ENCODE results near the gene AMY2B.

GRCh38 chr1:103584537-103584936 lies 13.1 kb downstream of the AMY2B start:
- TF ChIP-seq CTCF (conservative IDR thresholded peaks at IDR 0.05) (no peak), EZH2 (IDR thresholded peaks at IDR 0.05; ENCODE audit: low read depth) (no peak)

Data from PC-9 (cell line).